ENCODE data around the gene CREB3L4. TPM values are rescaled to one million over a fixed set of nuclear protein-coding genes. Genes with fewer than 3 reads are reported as not detected.

Gene CREB3L4, protein sequence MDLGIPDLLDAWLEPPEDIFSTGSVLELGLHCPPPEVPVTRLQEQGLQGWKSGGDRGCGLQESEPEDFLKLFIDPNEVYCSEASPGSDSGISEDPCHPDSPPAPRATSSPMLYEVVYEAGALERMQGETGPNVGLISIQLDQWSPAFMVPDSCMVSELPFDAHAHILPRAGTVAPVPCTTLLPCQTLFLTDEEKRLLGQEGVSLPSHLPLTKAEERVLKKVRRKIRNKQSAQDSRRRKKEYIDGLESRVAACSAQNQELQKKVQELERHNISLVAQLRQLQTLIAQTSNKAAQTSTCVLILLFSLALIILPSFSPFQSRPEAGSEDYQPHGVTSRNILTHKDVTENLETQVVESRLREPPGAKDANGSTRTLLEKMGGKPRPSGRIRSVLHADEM
- 1 to 10 TPM; 6.8 to 7.3 TPM for total RNA-seq

DNA sequence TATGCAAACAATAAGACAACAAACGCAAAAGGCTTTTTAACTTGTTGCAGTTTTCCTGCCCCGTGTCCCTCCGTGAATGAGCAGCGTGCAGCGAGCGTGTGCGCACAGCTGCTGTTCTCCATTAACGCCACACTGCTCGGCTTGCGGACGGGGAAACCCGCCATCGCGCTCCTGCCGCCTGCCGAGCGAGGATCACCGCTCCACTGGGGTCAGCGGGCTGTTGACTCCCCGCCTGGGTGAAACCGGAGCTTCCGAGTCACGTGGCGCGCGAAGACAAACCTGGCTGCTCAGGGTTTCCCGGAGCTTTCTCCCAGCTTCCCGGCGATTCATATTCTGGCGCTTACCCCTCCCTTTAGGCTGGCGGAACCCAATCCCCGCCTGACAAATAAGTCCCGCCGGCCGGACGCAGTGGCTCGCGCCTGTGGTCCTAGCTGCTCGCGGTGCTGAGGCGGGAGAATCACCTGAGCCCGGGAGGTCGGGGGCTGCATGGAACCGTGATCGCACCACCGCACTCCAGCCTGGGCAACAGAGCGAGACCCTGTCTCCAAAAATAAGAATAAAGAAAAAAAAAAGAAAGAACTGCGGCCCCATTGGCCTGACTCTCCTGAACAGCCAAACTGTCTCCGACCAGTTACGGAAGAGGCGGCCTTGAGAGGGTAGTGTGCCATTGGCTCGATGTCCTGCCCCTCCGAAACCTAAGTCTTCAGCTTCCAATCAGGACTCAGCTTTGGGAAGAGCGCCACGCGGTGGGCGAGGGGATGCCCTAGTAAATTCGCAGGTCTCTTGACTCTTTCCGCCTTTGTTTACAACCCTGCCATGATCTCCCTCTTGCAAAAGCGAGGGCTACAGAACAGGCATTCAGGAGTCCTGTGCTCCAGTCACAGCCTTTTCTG lies at the start of gene CREB3L4:
CREB3L4 (plus strand) TSS at position 796 of the 893 bp plus-strand sequence. CDS start 624 bp downstream, outside the sequence.
- Mint-ChIP-seq H3K9me3 (no peaks in the 10 kb centered on the region), H3K27me3 (no peaks in the 10 kb centered on the region), H3K4me3 (peak within 1 kb of the TSS; percentile 87), H3K36me3 (peaks cover 26% of the 10 kb centered on the region), H3K27ac (peak within 1 kb of the TSS; percentile 97), H3K4me1 (peaks cover 39% of the 10 kb centered on the region)
- peak; percentile 87 for DNase-seq

- Mint-ChIP-seq H3K4me3 (peak overlapping the region; percentile 90), H3K27me3 (no peaks in the 10 kb centered on the region), H3K36me3 (peaks cover 27% of the 10 kb centered on the region), H3K27ac (peak overlapping the region; percentile 90), H3K9me3 (no peaks in the 10 kb centered on the region), H3K4me1 (peaks cover 44% of the 10 kb centered on the region)
- peak; percentile 11 for DNase-seq
Observed at GRCh38 chr1:153919876-153920852, 47.5 kb upstream of the CREB3L4 start.

- peaks cover 42% of the 10 kb centered on the region for H3K4me1 Mint-ChIP-seq
- H3K36me3 Mint-ChIP-seq: peaks cover 24% of the 10 kb centered on the region
- no peaks in the 10 kb centered on the region for H3K9me3 Mint-ChIP-seq
- peak overlapping the region; percentile 90 for H3K4me3 Mint-ChIP-seq
- DNase-seq: no peak
- H3K27me3 Mint-ChIP-seq: no peaks in the 10 kb centered on the region
- peak overlapping the region; percentile 90 for H3K27ac Mint-ChIP-seq
Observed at GRCh38 chr1:153921080-153921802, 46.5 kb upstream of the CREB3L4 start.

DNA sequence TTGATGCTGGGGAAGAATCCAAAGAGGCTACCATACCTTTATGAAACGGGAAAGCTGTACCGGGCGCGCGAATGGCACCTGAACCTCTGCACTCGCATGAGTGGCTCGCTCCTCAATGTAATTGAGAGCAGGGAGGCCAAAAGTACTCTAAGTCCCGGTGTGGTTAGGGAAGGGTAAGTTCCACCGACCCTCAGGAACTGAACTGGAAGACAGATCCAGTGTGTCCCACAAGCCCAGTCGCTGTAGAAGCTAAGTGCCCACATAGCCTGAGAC lies 46.0 kb upstream of the CREB3L4 start:
- Mint-ChIP-seq H3K27ac (peak overlapping the region; percentile 90), H3K27me3 (no peaks in the 10 kb centered on the region), H3K4me1 (peaks cover 40% of the 10 kb centered on the region), H3K4me3 (peak overlapping the region; percentile 90), H3K9me3 (no peaks in the 10 kb centered on the region), H3K36me3 (peaks cover 23% of the 10 kb centered on the region)
- DNase-seq: peak; percentile 11

DNA sequence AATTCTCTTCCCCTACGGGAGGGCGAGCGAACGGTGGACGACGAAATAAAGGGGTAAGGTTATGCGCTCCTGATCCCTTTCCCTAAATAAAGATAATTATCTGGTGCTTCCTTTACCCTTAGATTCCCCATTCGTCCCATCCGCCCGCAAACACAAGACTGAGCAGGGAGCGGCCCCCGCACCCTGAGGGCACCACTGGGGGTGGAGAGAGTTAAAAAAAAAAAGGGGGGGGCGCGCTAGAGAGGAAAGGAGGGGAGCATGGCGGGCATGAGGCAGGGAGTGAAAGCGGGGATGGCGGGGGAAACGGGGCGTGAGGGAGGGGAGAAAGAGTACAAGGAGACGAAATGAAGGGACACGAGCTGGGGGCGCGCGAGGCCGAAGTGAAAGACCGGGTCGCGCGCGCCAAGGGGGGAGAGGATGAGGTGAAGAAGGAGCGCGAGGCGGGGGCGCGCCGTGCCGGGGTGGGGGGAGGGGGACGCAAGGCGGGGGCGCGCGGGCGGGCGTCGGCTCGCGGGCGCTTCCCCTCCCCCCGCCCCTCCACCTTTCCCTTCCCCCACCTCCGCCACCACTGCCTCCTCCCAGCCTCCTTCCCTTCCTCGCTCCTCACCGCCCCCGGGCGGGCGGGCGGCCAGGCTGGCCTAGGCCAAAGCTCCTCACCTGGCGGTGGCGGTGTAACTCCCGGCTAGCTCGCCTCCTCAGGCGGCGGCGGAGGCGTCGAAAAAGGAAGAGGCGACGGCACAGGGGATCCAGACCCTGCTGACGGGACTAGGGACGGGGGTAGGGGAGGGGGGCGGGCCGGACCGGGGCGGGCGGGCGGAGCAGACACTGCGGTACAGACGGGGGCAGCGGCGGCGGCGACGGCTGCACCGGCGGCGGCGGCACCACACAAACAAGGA lies 45.4 kb upstream of the CREB3L4 start:
- Mint-ChIP-seq H3K36me3 (peaks cover 21% of the 10 kb centered on the region), H3K4me1 (peaks cover 40% of the 10 kb centered on the region), H3K4me3 (peak overlapping the region; percentile 90), H3K27me3 (no peaks in the 10 kb centered on the region), H3K9me3 (no peaks in the 10 kb centered on the region), H3K27ac (peak overlapping the region; percentile 90)
- DNase-seq: peak; percentile 86

DNA sequence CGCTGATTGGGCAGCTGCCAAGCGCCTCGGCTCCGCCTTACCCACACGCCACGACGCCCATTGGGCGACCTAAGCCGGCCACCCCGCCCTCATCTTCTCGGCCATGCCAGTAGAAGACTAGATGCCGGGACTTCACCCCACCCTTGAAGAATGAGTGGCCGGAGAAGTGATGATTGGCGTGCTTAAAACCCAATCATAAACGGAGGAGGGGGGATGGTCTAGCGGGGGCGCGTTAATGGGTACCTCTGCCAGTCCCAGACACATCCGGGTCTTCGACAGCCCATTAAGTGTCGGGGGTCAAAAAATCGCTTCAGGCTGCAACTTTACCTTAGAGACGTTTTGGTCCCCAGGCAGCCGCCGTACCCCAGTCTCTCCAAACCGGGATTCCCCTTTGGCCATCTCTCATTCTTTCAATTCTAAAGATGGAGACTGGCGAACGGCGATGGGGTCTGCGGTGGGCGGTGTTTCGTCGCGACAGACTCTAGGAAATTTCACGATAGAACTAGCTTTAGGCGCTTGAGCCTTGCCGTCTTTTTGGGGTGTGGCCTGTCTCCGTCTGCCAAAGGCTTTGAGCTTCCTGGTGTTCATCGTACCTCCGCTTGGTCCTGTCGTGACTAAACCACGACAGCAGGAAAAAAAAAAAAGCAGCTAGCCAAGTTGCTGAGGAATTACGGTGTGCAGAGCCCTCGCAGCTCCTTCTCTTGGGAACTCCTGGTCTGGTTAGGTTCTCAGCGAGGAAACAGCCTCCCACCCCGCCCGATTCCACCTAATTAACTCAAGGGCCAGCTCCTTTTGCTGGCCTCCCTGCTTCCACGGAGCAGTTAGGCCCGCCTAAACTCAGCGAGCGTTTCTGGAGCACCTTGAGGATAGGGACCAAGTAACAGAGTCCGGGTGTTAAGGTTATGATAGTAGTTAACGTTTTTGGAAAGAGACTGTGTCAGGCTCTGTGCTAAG lies 44.5 kb upstream of the CREB3L4 start, which contains the start of gene GATAD2B:
GATAD2B (minus strand) TSS at position 1 of the 954 bp plus-strand sequence. CDS start 94,625 bp downstream, outside the sequence.
- H3K4me3 Mint-ChIP-seq: peak within 1 kb of the TSS; percentile 90
- no peaks in the 10 kb centered on the region for H3K27me3 Mint-ChIP-seq
- H3K36me3 Mint-ChIP-seq: peaks cover 17% of the 10 kb centered on the region
- H3K27ac Mint-ChIP-seq: peak within 1 kb of the TSS; percentile 96
- peak; percentile 99 for DNase-seq
- H3K4me1 Mint-ChIP-seq: peaks cover 37% of the 10 kb centered on the region
- no peaks in the 10 kb centered on the region for H3K9me3 Mint-ChIP-seq

DNA sequence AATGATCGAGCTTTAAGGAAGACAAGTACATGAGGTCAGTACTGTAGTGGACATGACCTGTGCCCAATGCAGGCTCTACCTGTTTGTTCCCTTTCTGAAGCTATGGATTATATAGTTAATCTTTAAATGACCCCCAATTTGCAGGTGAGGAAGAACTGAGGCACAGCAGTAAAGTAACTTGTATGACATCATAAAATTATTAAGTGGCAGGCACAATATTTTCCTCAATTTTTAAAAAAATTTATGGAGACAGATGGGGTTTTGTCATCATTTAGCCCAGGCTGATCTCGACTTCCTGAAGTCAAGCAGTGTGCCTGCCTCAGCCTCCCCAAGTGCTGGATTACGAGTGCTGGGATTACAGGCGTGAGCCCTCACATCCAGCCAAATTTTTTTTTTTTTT lies 41.3 kb upstream of the CREB3L4 start:
- Mint-ChIP-seq H3K4me1 (peaks cover 20% of the 10 kb centered on the region), H3K36me3 (peaks cover 15% of the 10 kb centered on the region), H3K27me3 (no peaks in the 10 kb centered on the region), H3K4me3 (no peak overlapping the region), H3K27ac (no peak overlapping the region), H3K9me3 (no peaks in the 10 kb centered on the region)
- no peak for DNase-seq

DNA sequence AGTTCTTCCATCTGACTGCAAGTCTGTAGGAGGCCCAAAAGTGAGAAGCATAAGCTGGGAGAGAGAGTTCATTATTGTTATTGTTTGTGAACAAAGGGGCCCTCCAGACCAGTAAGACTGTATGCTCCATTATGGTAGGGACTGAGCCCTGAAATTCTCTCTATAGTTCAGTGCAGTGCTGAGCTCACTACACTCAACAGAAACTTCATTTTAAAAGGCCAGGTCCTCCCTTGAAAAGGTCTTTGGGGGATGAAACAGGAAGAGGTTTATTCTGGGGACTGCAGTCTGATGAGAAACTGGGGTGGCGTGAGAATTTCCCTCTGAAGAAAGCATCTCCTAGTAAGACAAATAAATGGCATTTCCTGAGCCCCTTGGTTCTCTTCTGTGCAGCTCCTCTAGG lies 39.5 kb upstream of the CREB3L4 start:
- peak overlapping the region; percentile 53 for H3K27ac Mint-ChIP-seq
- no peak for DNase-seq
- peaks cover 16% of the 10 kb centered on the region for H3K4me1 Mint-ChIP-seq
- H3K4me3 Mint-ChIP-seq: no peak overlapping the region
- H3K27me3 Mint-ChIP-seq: no peaks in the 10 kb centered on the region
- no peaks in the 10 kb centered on the region for H3K9me3 Mint-ChIP-seq
- H3K36me3 Mint-ChIP-seq: peaks cover 12% of the 10 kb centered on the region

DNA sequence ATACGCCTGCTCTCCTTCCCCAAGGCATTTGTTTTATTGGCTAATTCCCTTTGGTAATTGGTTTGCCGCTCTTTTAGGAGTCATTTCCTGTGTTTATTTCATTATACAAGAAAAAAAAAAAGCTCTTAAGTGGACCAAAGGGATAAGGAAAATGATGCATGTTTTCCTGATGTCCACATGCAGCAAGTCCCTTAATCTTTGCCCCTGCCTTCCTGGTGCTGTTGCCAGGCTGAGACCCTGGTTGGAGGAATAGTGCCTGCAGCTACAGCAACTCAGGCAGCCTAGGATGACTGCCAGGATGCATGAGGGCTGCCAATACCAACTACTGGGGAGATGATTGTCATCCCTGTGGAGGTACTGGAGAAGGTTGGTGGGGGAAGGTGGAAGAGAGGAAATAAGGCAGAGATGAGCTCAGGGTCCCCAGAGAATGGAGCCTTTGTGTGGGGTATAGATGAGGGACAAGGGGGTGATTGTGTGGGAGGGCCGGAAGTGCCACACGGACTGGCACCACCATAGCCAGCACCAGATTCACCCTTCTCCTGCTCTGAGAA lies 38.8 kb upstream of the CREB3L4 start:
- peaks cover 15% of the 10 kb centered on the region for H3K4me1 Mint-ChIP-seq
- no peak for DNase-seq
- H3K36me3 Mint-ChIP-seq: peaks cover 12% of the 10 kb centered on the region
- no peaks in the 10 kb centered on the region for H3K9me3 Mint-ChIP-seq
- H3K27ac Mint-ChIP-seq: peak overlapping the region; percentile 53
- H3K27me3 Mint-ChIP-seq: no peaks in the 10 kb centered on the region
- H3K4me3 Mint-ChIP-seq: no peak overlapping the region

DNA sequence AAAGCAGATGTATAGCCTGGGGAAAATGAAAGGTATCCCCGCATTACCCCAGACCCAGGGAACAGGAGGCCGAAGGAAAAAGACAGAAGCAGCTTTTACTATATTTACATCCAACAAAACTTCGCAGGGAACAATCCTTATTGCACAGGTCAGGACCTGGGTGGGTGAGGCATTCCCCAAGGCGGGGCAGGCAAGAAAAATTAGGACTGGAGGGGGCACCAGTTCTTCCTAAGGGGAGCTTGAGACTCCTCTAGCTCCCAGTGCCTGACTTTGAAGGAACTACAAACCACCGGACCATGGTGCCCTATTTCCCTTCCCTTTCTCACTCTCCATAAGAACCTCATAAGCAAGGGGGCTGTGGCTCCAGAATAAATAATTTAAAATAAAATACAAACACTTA lies 38.3 kb upstream of the CREB3L4 start:
- H3K27ac Mint-ChIP-seq: peak overlapping the region; percentile 3
- peaks cover 15% of the 10 kb centered on the region for H3K4me1 Mint-ChIP-seq
- no peak for DNase-seq
- H3K4me3 Mint-ChIP-seq: no peak overlapping the region
- H3K9me3 Mint-ChIP-seq: no peaks in the 10 kb centered on the region
- no peaks in the 10 kb centered on the region for H3K27me3 Mint-ChIP-seq
- peaks cover 12% of the 10 kb centered on the region for H3K36me3 Mint-ChIP-seq

DNA sequence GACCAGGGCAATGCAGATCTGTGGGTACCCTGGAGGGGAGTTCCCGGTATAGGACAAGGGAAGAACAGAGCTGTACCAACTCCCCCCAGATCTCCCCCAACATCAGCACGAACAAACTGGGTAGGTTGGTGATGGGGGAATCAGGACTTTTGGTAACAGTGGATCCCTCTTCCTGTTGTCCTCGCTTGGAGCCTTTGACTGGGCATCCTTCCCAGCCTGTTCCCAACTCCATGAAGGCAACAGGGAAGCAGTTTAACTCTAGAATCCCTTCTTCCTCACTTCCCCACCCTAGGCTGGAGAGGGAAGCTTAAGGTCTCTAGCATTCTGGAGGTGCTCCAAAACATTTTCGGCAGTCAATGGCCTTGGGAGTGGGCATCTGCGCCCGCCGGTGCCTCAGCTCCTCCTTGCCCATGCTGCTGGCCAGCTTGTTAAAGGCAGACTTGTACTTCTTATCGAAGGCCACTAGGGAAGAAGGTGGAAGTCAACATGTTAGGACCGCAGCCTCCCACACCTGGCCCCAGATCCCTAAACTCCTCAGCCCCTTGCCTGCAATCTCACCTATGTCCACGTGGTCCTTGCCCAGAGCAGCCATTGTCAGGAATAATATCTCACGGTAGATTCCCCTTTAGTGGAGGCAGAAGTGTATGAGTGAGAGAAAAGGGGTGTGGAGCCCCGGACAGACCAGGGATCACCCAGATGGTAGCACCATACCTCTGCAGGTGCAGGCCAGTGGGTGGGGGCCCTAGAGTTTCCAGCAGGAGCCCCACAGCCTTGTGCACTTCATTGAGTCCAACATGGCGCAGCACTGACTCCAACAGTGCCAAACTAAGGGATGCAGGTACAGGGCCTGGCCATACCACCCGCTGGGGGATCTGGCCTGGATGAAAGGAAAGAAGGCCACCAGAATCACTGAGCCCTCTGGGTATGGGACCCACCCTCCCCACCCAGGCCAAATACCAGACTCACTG lies 37.4 kb upstream of the CREB3L4 start:
- no peak overlapping the region for H3K4me3 Mint-ChIP-seq
- peaks cover 14% of the 10 kb centered on the region for H3K36me3 Mint-ChIP-seq
- DNase-seq: no peak
- peak overlapping the region; percentile 48 for H3K27ac Mint-ChIP-seq
- no peaks in the 10 kb centered on the region for H3K27me3 Mint-ChIP-seq
- peaks cover 15% of the 10 kb centered on the region for H3K4me1 Mint-ChIP-seq
- no peaks in the 10 kb centered on the region for H3K9me3 Mint-ChIP-seq
